Panc1 (cell line): Measurements from ENCODE around the gene CSMD2. TPM values are rescaled to one million over a fixed set of nuclear protein-coding genes. Genes with fewer than 3 reads are reported as not detected.

Experiments used
- ATAC-seq: fragments of 200-7000 bp; cut with Tn5 transposase; 2 replicates; pipeline ENCODE4 v1.9.1; 2020; ENCODE audit warnings: mild to moderate bottlenecking, moderate library complexity
- BruUV-seq: library from RNA; stranded (reverse); fragments of 400-500 nt; replicated peaks from 2 replicates; lab custom pipeline; 2021; lab: Mats Ljungman, UMichigan
- CTCF ChIA-PET: fragments of 300-600 bp; sonication (Branson Sonifier 250); formaldehyde crosslinking; loops from one replicate; lab custom pipeline; 2022; ENCODE audit warnings: antibody characterized with exemption; lab: Charles Lee
- POLR2A ChIA-PET: fragments of 300-600 bp; sonication (Branson Sonifier 250); formaldehyde crosslinking; loops from one replicate; lab custom pipeline; 2022; ENCODE audit warnings: antibody characterized with exemption; lab: Charles Lee
- DNase-seq: peaks from one replicate; pipeline ENCODE4 v3.0.0-alpha.2; 2010; ENCODE audit warnings: low read depth, low spot score
- H3K27ac ChIP-seq: 2 replicates; pipeline ENCODE4 v1.5.1; 2011; ENCODE audit warnings: mild to moderate bottlenecking, low read length, inconsistent platforms
- H3K27me3 ChIP-seq: fragments of 200-500 bp; sonication (Bioruptor generic); 2 replicates; pipeline ENCODE4 v1.6.0; 2014; ENCODE audit warnings: low read length, inconsistent platforms; ENCODE audit not compliant: control insufficient read depth, insufficient read depth
- H3K36me3 ChIP-seq: fragments of 200-500 bp; sonication (Bioruptor generic); 2 replicates; pipeline ENCODE4 v1.5.1; 2014; ENCODE audit warnings: inconsistent platforms, mild to moderate bottlenecking, low read length, moderate library complexity; ENCODE audit not compliant: control insufficient read depth, insufficient read depth
- H3K4me1 ChIP-seq: 2 replicates; pipeline ENCODE4 v1.5.1; 2011; ENCODE audit warnings: inconsistent platforms, mild to moderate bottlenecking, low read length, moderate library complexity; ENCODE audit not compliant: control insufficient read depth, insufficient read depth
- H3K4me3 ChIP-seq, 2 experiments: 2 replicates each; pipeline ENCODE4 v1.5.1; 2011 to 2012; ENCODE audit warnings: low read depth in 2 of 2, low read length in 2 of 2, mild to moderate bottlenecking in 2 of 2, inconsistent platforms in 1 of 2, moderate library complexity in 1 of 2
- H3K9me3 ChIP-seq: fragments of 200-500 bp; sonication (Bioruptor generic); 2 replicates; pipeline ENCODE4 v1.5.1; 2014; ENCODE audit warnings: low read depth, mild to moderate bottlenecking, inconsistent platforms, low read length, moderate library complexity; ENCODE audit not compliant: control insufficient read depth, insufficient read depth
- CTCF ChIP-seq: fragments of 450-650 bp; IDR thresholded peaks from 2 replicates; pipeline ENCODE4 v1.5.1; 2017; ENCODE audit warnings: mild to moderate bottlenecking
- POLR2AphosphoS5 ChIP-seq: IDR thresholded peaks from 2 replicates; pipeline ENCODE4 v1.6.1; 2012; ENCODE audit warnings: mild to moderate bottlenecking, low read depth, low read length, moderate library complexity
- REST ChIP-seq, 2 experiments: IDR thresholded peaks; 2 replicates each; pipeline ENCODE4 v1.6.1; 2011 to 2012; ENCODE audit warnings: low read depth in 2 of 2, control low read depth in 1 of 2, low read length in 1 of 2, mild to moderate bottlenecking in 1 of 2, moderate library complexity in 1 of 2; ENCODE audit not compliant: insufficient read depth in 1 of 2
- SIN3A ChIP-seq: IDR thresholded peaks from 2 replicates; pipeline ENCODE4 v1.6.1; 2012; ENCODE audit warnings: low read depth, mild to moderate bottlenecking, low read length, moderate library complexity, borderline replicate concordance; ENCODE audit not compliant: insufficient read depth
- TCF7L2 ChIP-seq: IDR thresholded peaks from 2 replicates; pipeline ENCODE4 v1.6.1; 2011; ENCODE audit warnings: mild to moderate bottlenecking, low read depth, low read length, inconsistent platforms
- in situ Hi-C: cut with HindIII; loops from 2 replicates; pipeline ENCODE4 v1.10.0; 2016; ENCODE audit warnings: low sequenced_read_pairs, low pct_unique_long_range_greater_than_20kb
- intact Hi-C: fragments of 100-400 bp; cut with micrococcal nuclease; formaldehyde crosslinking; loops from one replicate; pipeline ENCODE4 v1.10.0; 2022; ENCODE audit not compliant: unreplicated experiment
- total RNA-seq: library from RNA; stranded (reverse); gene quantifications from one replicate; pipeline ENCODE4 v1.2.1, GENCODE V29; 2021; ENCODE audit not compliant: unreplicated experiment

The CSMD2 gene
- total RNA-seq, 1 experiment from 2014 or later: not detected

- TF ChIP-seq TCF7L2 (no peak), POLR2AphosphoS5 (no peak), CTCF (no peak), SIN3A (no peak), REST (IDR thresholded peaks at IDR 0.05; ENCODE audit: insufficient read depth in 1 of 2, low read depth in 2 of 2, low read length in 1 of 2) (no peak)
- no peak overlapping the region for H3K4me3 ChIP-seq
- no peak for ATAC-seq
- no peaks in the 10 kb centered on the region for H3K4me1 ChIP-seq
- CTCF ChIA-PET: no interaction called here
- H3K27ac ChIP-seq: no peak overlapping the region
- no TSS peak for BruUV-seq
- POLR2A ChIA-PET: no interaction called here
- intact Hi-C loops (no loop called here), in situ Hi-C loops (no loop called here)
- no peak for DNase-seq
- no peaks in the 10 kb centered on the region for H3K9me3 ChIP-seq
- H3K27me3 ChIP-seq: no peaks in the 10 kb centered on the region
- no peaks in the 10 kb centered on the region for H3K36me3 ChIP-seq
These were observed 215.5 kb downstream of the CSMD2 start for GRCh38 chr1:33949570-33949969.

DNA sequence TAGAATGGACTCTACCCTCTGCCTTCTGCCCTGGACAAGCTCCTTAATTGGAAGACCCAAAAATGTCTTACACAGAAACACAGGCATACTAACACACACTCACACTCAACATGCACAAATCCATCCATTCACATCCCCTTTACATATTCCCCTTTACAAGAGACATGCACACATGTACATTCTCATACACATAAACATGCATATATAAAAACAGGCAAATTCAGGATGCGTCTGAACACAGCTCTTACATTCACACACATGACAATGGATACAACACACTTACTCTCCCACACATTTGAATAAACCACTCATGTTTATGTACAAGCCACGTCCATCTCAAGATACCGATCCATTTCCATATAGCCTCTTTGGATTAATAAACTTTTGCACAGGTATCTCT, 216.7 kb downstream of the CSMD2 start:
- Histone ChIP-seq H3K4me1 (no peaks in the 10 kb centered on the region), H3K4me3 (no peak overlapping the region), H3K27ac (no peak overlapping the region), H3K36me3 (no peaks in the 10 kb centered on the region), H3K27me3 (no peaks in the 10 kb centered on the region), H3K9me3 (no peaks in the 10 kb centered on the region)
- DNase-seq (no peak), ATAC-seq (no peak)
- in situ Hi-C loops (no loop called here), intact Hi-C loops (no loop called here)
- TF ChIP-seq SIN3A (no peak), POLR2AphosphoS5 (no peak), TCF7L2 (no peak), REST (IDR thresholded peaks at IDR 0.05; ENCODE audit: insufficient read depth in 1 of 2, low read depth in 2 of 2, low read length in 1 of 2) (no peak), CTCF (no peak)
- CTCF ChIA-PET: no interaction called here
- POLR2A ChIA-PET: no interaction called here
- no TSS peak for BruUV-seq
